Measurements from ENCODE around the gene CTSA. TPM values are rescaled to one million over a fixed set of nuclear protein-coding genes. Genes with fewer than 3 reads are reported as not detected.

The CTSA gene
- total RNA-seq, 6 donors from 2014 or later = 109 to 176 (median 155) TPM

DNA sequence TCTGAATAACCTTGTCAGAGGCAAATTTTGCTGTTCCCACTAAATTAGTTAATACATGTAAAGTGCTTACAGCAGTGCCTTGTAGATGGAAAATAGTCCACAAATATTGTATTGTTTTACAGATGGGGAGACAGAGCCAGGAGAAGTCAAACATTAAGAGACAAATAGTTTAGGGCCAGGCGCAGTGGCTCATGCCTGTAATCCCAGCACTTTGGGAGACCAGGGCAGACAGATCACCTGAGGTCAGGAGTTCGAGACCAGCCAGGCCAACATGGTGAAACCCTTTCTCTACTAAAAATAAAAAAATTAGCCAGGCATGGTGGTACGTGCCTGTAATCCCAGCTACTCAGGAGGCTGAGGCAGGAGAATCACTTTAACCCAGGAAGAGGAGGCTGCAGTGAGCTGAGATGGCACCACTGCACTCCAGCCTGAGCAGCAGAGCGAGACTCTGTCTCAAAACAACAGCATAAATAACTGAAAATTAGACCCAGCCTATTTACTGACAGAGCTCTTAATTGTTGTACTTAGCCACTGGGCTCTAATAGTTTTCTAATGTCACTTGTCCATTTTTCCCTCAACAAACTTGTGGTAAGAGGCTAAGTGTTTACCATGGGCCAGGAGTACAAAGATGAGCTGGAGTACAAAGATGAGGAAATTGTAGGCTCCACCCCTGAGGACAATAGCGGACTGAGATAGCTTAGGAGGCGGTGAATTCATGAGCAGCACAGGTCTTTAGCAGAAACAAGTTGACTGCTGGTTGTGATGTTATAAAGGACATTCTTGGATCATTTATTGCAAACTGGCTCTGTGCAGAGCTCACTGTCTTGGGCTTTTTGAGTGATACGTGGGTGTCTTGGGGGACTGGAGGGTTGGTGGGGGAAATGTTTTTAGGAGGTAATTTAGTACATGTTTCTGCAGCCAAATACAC lies 27.3 kb upstream of the CTSA start:
- H3K9me3 ChIP-seq = no peaks in the 10 kb centered on the region
- ATAC-seq (ENCODE audit: low FRiP score in 2 of 2) = no peak
- 88 to 90% methylated on average over 7 of the region's 7 CpGs for WGBS, 2 donors
- H3K27me3 ChIP-seq = no peaks in the 10 kb centered on the region
- TF ChIP-seq POLR2AphosphoS5 (IDR thresholded peaks at IDR 0.05) = no peak
- no peak for TF ChIP-seq EP300 (IDR thresholded peaks at IDR 0.05)
- TF ChIP-seq POLR2A (IDR thresholded peaks at IDR 0.05) = no peak
- TF ChIP-seq, protein P1, sequence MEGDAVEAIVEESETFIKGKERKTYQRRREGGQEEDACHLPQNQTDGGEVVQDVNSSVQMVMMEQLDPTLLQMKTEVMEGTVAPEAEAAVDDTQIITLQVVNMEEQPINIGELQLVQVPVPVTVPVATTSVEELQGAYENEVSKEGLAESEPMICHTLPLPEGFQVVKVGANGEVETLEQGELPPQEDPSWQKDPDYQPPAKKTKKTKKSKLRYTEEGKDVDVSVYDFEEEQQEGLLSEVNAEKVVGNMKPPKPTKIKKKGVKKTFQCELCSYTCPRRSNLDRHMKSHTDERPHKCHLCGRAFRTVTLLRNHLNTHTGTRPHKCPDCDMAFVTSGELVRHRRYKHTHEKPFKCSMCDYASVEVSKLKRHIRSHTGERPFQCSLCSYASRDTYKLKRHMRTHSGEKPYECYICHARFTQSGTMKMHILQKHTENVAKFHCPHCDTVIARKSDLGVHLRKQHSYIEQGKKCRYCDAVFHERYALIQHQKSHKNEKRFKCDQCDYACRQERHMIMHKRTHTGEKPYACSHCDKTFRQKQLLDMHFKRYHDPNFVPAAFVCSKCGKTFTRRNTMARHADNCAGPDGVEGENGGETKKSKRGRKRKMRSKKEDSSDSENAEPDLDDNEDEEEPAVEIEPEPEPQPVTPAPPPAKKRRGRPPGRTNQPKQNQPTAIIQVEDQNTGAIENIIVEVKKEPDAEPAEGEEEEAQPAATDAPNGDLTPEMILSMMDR (IDR thresholded peaks at IDR 0.05) = no peak
- H3K36me3 ChIP-seq = no peaks in the 10 kb centered on the region
- no peak for DNase-seq
- H3K4me1 ChIP-seq = peaks cover 0 to 3% (median 0%) of the 10 kb centered on the region in 4 donors
- no peak overlapping the region for H3K27ac ChIP-seq
- H3K4me3 ChIP-seq = no peak overlapping the region

DNA sequence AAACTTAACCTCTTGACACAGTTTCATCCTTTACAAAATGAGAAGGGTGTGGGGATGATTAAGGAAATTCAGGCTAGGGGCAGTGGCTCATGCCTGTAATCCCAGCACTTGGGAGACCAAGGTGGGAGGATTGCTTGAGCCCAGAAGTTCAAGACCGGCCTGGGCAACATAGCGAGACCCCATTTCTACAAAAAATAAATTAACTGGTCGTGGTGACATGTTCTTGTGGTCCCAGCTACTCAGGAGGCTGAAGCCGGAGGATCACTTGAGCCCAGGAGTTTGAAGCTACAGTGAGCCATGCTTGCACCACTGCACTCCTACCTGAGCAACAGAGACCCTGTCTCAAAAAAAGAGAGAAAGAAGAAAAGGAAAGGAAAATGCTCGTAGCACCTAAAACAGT lies 24.7 kb upstream of the CTSA start:
- no peak overlapping the region for H3K27ac ChIP-seq
- H3K27me3 ChIP-seq = no peaks in the 10 kb centered on the region
- no peaks in the 10 kb centered on the region for H3K4me1 ChIP-seq
- DNase-seq = no peak
- H3K4me3 ChIP-seq = no peak overlapping the region
- TF ChIP-seq POLR2AphosphoS5 (IDR thresholded peaks at IDR 0.05) = no peak
- no peak for TF ChIP-seq POLR2A (IDR thresholded peaks at IDR 0.05)
- TF ChIP-seq EP300 (IDR thresholded peaks at IDR 0.05) = no peak
- TF ChIP-seq, protein P1 (IDR thresholded peaks at IDR 0.05) = no peak
- 94 to 96% methylated on average over 5 of the region's 5 CpGs for WGBS, 2 donors
- no peaks in the 10 kb centered on the region for H3K36me3 ChIP-seq
- no peaks in the 10 kb centered on the region for H3K9me3 ChIP-seq
- ATAC-seq (ENCODE audit: low FRiP score in 2 of 2) = no peak

- DNase-seq (no peak), ATAC-seq (ENCODE audit: low FRiP score in 2 of 2) (no peak)
- TF ChIP-seq EP300 (IDR thresholded peaks at IDR 0.05) (no peak), POLR2AphosphoS5 (IDR thresholded peaks at IDR 0.05) (no peak), POLR2A (IDR thresholded peaks at IDR 0.05) (no peak)
- TF ChIP-seq, protein P1 (IDR thresholded peaks at IDR 0.05) = no peak
- Histone ChIP-seq H3K36me3 (no peaks in the 10 kb centered on the region), H3K9me3 (no peaks in the 10 kb centered on the region), H3K4me3 (no peak overlapping the region), H3K27me3 (no peaks in the 10 kb centered on the region), H3K27ac (no peak overlapping the region), H3K4me1 (no peaks in the 10 kb centered on the region)
- WGBS, 2 donors = 87 to 88% methylated on average over 6 of the region's 6 CpGs
These were observed 23.9 kb upstream of the CTSA start for GRCh38 chr20:45867136-45867818.

- no peaks in the 10 kb centered on the region for H3K36me3 ChIP-seq
- H3K9me3 ChIP-seq = no peaks in the 10 kb centered on the region
- no peaks in the 10 kb centered on the region for H3K27me3 ChIP-seq
- TF ChIP-seq POLR2A (IDR thresholded peaks at IDR 0.05) (no peak), EP300 (IDR thresholded peaks at IDR 0.05) (no peak), POLR2AphosphoS5 (IDR thresholded peaks at IDR 0.05) (no peak)
- TF ChIP-seq, protein P1 (IDR thresholded peaks at IDR 0.05) = no peak
- no peak overlapping the region for H3K4me3 ChIP-seq
- DNase-seq (no peak), ATAC-seq (ENCODE audit: low FRiP score in 2 of 2) (no peak)
- H3K27ac ChIP-seq = no peak overlapping the region
- no peaks in the 10 kb centered on the region for H3K4me1 ChIP-seq
These were observed 23.3 kb upstream of the CTSA start for GRCh38 chr20:45867819-45868176.

All from upper lobe of left lung (tissue), 6 donors.